Measurements from ENCODE around the gene C11orf16. TPM values are rescaled to one million over a fixed set of nuclear protein-coding genes. Genes with fewer than 3 reads are reported as not detected.

Gene C11orf16
- total RNA-seq, 1 experiment from 2014 or later = not detected

- no peak for TF ChIP-seq EZH2 (IDR thresholded peaks at IDR 0.05; ENCODE audit: low read depth)
- no peak for TF ChIP-seq CTCF (conservative IDR thresholded peaks at IDR 0.05)
- Histone ChIP-seq H3K36me3 (ENCODE audit: low read depth) (no peaks in the 10 kb centered on the region), H3K9me3 (ENCODE audit: insufficient read depth, low read depth) (no peaks in the 10 kb centered on the region), H3K79me2 (ENCODE audit: low read depth) (0 out of 2 replicates have a peak, but pooled peaks cover 5% of the 10 kb centered on the region), H3K27me3 (ENCODE audit: insufficient read depth, low read depth) (no peaks in the 10 kb centered on the region), H3K4me1 (replicated peaks; ENCODE audit: insufficient read depth) (peaks cover 24% of the 10 kb centered on the region), H3K9me2 (ENCODE audit: insufficient read depth) (no peaks in the 10 kb centered on the region), H3K27ac (no peak overlapping the region), H3K4me3 (peak overlapping the region; percentile 49; the same call in 1 of the 2 replicates), H3F3A (ENCODE audit: insufficient read depth, low read depth) (peaks cover 9% of the 10 kb centered on the region), H4K20me1 (ENCODE audit: insufficient read depth) (no peaks in the 10 kb centered on the region), H2AFZ (peak overlapping the region; percentile 60; the same call in 1 of the 2 replicates), H3K4me2 (peak overlapping the region; percentile 75)
- no peak for DNase-seq
- POLR2A ChIA-PET (ENCODE audit: unreplicated experiment) = interaction anchor here (0.6 kb wide), 1 partner anchor 191 kb away, joined by 5 read pairs; no protein-coding TSS in a partner anchor
- intact Hi-C loops (cut with micrococcal nuclease; ENCODE audit: unreplicated experiment) = loop anchor here (2.0 to 5.0 kb wide), 4 partner anchors 98 to 568 kb away; no protein-coding TSS in a partner anchor
- CTCF ChIA-PET = interaction anchor here (0.6 to 0.7 kb wide), 2 partner anchors 40 to 190 kb away, joined by 3 read pairs; no protein-coding TSS in a partner anchor
- no TSS peak for BruUV-seq (replicated peaks)
These were observed 22.1 kb downstream of the C11orf16 start for GRCh38 chr11:8910649-8911026.

GRCh38 chr11:8908099-8908498, 24.6 kb downstream of the C11orf16 start:
- no peaks in the 10 kb centered on the region for H3K9me2 ChIP-seq (ENCODE audit: insufficient read depth)
- ChIA-PET CTCF (no interaction called here), POLR2A (ENCODE audit: unreplicated experiment) (no interaction called here)
- H4K20me1 ChIP-seq (ENCODE audit: insufficient read depth) = no peaks in the 10 kb centered on the region
- no peak overlapping the region for H3K4me3 ChIP-seq
- intact Hi-C loops (cut with micrococcal nuclease; ENCODE audit: unreplicated experiment) = loop anchor here (5.0 kb wide), 1 partner anchor 36 kb away; no protein-coding TSS in a partner anchor
- no peak overlapping the region for H3K4me2 ChIP-seq
- no peak for DNase-seq
- peaks cover 34% of the 10 kb centered on the region for H3K4me1 ChIP-seq (replicated peaks; ENCODE audit: insufficient read depth)
- H3K27me3 ChIP-seq (ENCODE audit: insufficient read depth, low read depth) = no peaks in the 10 kb centered on the region
- H3K27ac ChIP-seq = no peak overlapping the region
- peaks cover 9% of the 10 kb centered on the region for H3F3A ChIP-seq (ENCODE audit: insufficient read depth, low read depth)
- H2AFZ ChIP-seq = no peak overlapping the region
- H3K36me3 ChIP-seq (ENCODE audit: low read depth) = no peaks in the 10 kb centered on the region
- TF ChIP-seq EZH2 (IDR thresholded peaks at IDR 0.05; ENCODE audit: low read depth) = no peak
- no peak for TF ChIP-seq CTCF (conservative IDR thresholded peaks at IDR 0.05)
- 0 out of 2 replicates have a peak, but pooled peaks cover 5% of the 10 kb centered on the region for H3K79me2 ChIP-seq (ENCODE audit: low read depth)
- no peaks in the 10 kb centered on the region for H3K9me3 ChIP-seq (ENCODE audit: insufficient read depth, low read depth)
- no TSS peak for BruUV-seq (replicated peaks)

- H3K4me3 ChIP-seq = no peak overlapping the region
- H3K27ac ChIP-seq = peak overlapping the region; percentile 83
- H3K4me1 ChIP-seq (replicated peaks; ENCODE audit: insufficient read depth) = peaks cover 30% of the 10 kb centered on the region
- ChIA-PET CTCF (no interaction called here), POLR2A (ENCODE audit: unreplicated experiment) (no interaction called here)
- intact Hi-C loops (cut with micrococcal nuclease; ENCODE audit: unreplicated experiment) = loop anchor here (2.0 to 5.0 kb wide), 2 partner anchors 35 to 140 kb away; no protein-coding TSS in a partner anchor
- TF ChIP-seq EZH2 (IDR thresholded peaks at IDR 0.05; ENCODE audit: low read depth) = no peak
- TF ChIP-seq CTCF (conservative IDR thresholded peaks at IDR 0.05) = no peak
- H4K20me1 ChIP-seq (ENCODE audit: insufficient read depth) = no peaks in the 10 kb centered on the region
- H3K9me2 ChIP-seq (ENCODE audit: insufficient read depth) = no peaks in the 10 kb centered on the region
- no peak overlapping the region for H2AFZ ChIP-seq
- peak overlapping the region; percentile 42 for H3K4me2 ChIP-seq
- H3K79me2 ChIP-seq (ENCODE audit: low read depth) = 0 out of 2 replicates have a peak, but pooled peaks cover under 1% of the 10 kb centered on the region
- H3K9me3 ChIP-seq (ENCODE audit: insufficient read depth, low read depth) = no peaks in the 10 kb centered on the region
- H3K36me3 ChIP-seq (ENCODE audit: low read depth) = no peaks in the 10 kb centered on the region
- no peaks in the 10 kb centered on the region for H3K27me3 ChIP-seq (ENCODE audit: insufficient read depth, low read depth)
- peaks cover 9% of the 10 kb centered on the region for H3F3A ChIP-seq (ENCODE audit: insufficient read depth, low read depth)
- DNase-seq = no peak
- no TSS peak for BruUV-seq (replicated peaks)
These were observed 25.6 kb downstream of the C11orf16 start for GRCh38 chr11:8907116-8907515.

All from PC-9 (cell line).